SHP77 (cell line): ENCODE data around the gene ATP8B2.

ENCODE experiments used
- DNase-seq, 2 experiments: peaks; one replicate each; lab custom pipeline; 2025; lab: John Stamatoyannopoulos, UW

Gene ATP8B2

DNA sequence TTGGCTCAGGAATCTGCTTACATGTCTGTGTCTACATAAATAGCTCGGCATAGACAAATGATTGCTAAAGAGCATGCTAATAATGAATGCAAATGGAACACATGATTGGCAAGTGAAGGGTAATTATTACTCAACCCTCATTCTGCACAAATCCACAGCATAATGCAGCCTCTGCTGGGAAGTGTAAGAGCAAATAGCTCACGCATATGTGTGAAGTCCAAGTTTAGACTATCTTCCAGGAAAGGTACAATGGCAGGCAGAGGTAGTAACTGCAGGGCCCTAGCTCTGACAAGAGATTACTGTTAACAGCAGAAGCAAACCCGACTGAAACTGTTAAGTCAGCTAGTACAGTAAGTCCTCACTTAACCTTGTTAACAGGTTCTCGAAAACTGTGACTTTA, 72.8 kb downstream of the ATP8B2 start:
- no peak for DNase-seq

DNA sequence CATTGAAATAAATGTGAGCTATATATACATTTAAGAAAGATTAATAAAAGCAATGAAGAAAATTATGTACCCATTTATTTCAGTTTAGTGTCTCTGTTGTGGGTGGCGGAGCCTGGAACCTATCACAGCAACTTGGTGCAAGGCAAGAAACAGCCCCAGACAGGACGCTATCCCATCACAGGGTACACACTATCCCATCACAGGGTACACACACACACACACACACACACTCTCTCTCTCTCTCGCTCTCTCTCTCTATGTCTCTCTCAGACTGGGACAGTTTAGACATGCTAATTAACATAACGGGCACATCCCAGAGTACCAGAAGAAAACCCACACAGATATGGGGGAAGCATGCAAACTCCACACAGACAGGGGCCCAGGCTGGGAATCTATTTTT, 73.4 kb downstream of the ATP8B2 start:
- DNase-seq, result no peak

DNA sequence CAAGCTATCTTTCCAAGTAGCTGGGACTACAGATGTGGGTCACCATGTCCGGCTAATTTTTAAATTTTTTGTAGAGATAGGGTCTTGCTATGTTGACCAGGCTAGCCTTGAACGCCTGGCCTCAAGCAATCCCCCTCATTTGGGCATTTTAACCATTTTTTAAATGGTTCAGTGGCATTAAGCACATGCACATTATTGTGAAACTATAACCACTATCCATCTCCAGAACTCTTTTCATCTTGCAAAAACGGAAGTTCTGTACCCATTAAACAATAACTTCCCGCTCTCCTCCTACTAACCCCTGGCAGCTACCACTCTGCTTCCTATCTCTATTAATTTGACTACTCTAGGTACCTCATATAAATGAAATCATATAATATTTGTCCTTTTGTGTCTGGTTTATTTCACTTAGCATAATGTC, 75.1 kb downstream of the ATP8B2 start:
- no peak for DNase-seq
